Measurements from ENCODE around the gene OR8U1.

Gene OR8U1

GRCh38 chr11:56375324-56375723 is at the start of gene OR8U1:
Gene OR8U1 (plus strand): TSS chr11:56375624. CDS start chr11:56375624, 0 bp downstream.
- TF ChIP-seq CTCF (conservative IDR thresholded peaks at IDR 0.05; ENCODE audit: low read depth, low read length) = no peak
- no peak within 1 kb of the TSS for H3K4me3 ChIP-seq (ENCODE audit: low read length)
- no peak for DNase-seq (ENCODE audit: low read depth)

- no peak for DNase-seq (ENCODE audit: low read depth)
- no peak overlapping the region for H3K4me3 ChIP-seq (ENCODE audit: low read length)
- TF ChIP-seq CTCF (conservative IDR thresholded peaks at IDR 0.05; ENCODE audit: low read depth, low read length) = no peak
Measured at GRCh38 chr11:56331861-56332491, 43.4 kb upstream of the OR8U1 start.

- no peak for DNase-seq (ENCODE audit: low read depth)
- TF ChIP-seq CTCF (conservative IDR thresholded peaks at IDR 0.05; ENCODE audit: low read depth, low read length) = no peak
- no peak overlapping the region for H3K4me3 ChIP-seq (ENCODE audit: low read length)
Measured at GRCh38 chr11:56333156-56333555, 42.3 kb upstream of the OR8U1 start.

GRCh38 chr11:56340289-56340688 is 35.1 kb upstream of the OR8U1 start:
- no peak overlapping the region for H3K4me3 ChIP-seq (ENCODE audit: low read length)
- no peak for DNase-seq (ENCODE audit: low read depth)
- no peak for TF ChIP-seq CTCF (conservative IDR thresholded peaks at IDR 0.05; ENCODE audit: low read depth, low read length)

- TF ChIP-seq CTCF (conservative IDR thresholded peaks at IDR 0.05; ENCODE audit: low read depth, low read length) = no peak
- H3K4me3 ChIP-seq (ENCODE audit: low read length) = no peak within 1 kb of the TSS
- no peak for DNase-seq (ENCODE audit: low read depth)
Measured at GRCh38 chr11:56345739-56346138, 29.7 kb upstream of the OR8U1 start, which contains the start of gene OR8K1. Gene OR8K1 (plus strand): TSS chr11:56346039. CDS start chr11:56346039, 0 bp downstream.

GRCh38 chr11:56353991-56354390 is 21.4 kb upstream of the OR8U1 start, which contains the start of gene OR8J1:
Gene OR8J1 (plus strand): TSS chr11:56354291. CDS start chr11:56360247, 5,956 bp downstream.
- no peak within 1 kb of the TSS for H3K4me3 ChIP-seq (ENCODE audit: low read length)
- DNase-seq (ENCODE audit: low read depth) = no peak
- TF ChIP-seq CTCF (conservative IDR thresholded peaks at IDR 0.05; ENCODE audit: low read depth, low read length) = no peak

- H3K4me3 ChIP-seq (ENCODE audit: low read length) = no peak overlapping the region
- TF ChIP-seq CTCF (conservative IDR thresholded peaks at IDR 0.05; ENCODE audit: low read depth, low read length) = no peak
- DNase-seq (ENCODE audit: low read depth) = no peak
Measured at GRCh38 chr11:56380120-56380519, 4.7 kb downstream of the OR8U1 start.
